Calu3 (cell line): ENCODE measurements around the gene MCM3AP. TPM values are rescaled to one million over a fixed set of nuclear protein-coding genes. Genes with fewer than 3 reads are reported as not detected.

Experiments used
- BruUV-seq: library from RNA; stranded (reverse); fragments of 400-500 nt; replicated peaks from 2 replicates; lab custom pipeline; 2021; lab: Mats Ljungman, UMichigan
- CTCF ChIA-PET: fragments of 300-600 bp; sonication (Branson Sonifier 250); formaldehyde crosslinking; loops from one replicate; lab custom pipeline; 2022; ENCODE audit warnings: antibody characterized with exemption; lab: Charles Lee
- DNase-seq: peaks from one replicate; pipeline ENCODE4 v3.0.0; 2022
- H3K27ac Mint-ChIP-seq: one replicate; pipeline ENCODE4 v1.8.0; 2022; ENCODE audit warnings: mixed read lengths; ENCODE audit not compliant: unreplicated experiment
- H3K27me3 Mint-ChIP-seq: one replicate; pipeline ENCODE4 v1.8.0; 2022; ENCODE audit warnings: mixed read lengths; ENCODE audit not compliant: unreplicated experiment
- H3K36me3 Mint-ChIP-seq: one replicate; pipeline ENCODE4 v1.8.0; 2022; ENCODE audit warnings: mild to moderate bottlenecking, moderate library complexity, mixed read lengths; ENCODE audit not compliant: insufficient read depth, unreplicated experiment
- H3K4me1 Mint-ChIP-seq: one replicate; pipeline ENCODE4 v1.8.0; 2022; ENCODE audit warnings: mild to moderate bottlenecking, low read depth, mixed read lengths; ENCODE audit not compliant: unreplicated experiment
- H3K4me3 Mint-ChIP-seq: one replicate; pipeline ENCODE4 v1.8.0; 2022; ENCODE audit warnings: mild to moderate bottlenecking, low read depth, moderate library complexity, mixed read lengths; ENCODE audit not compliant: unreplicated experiment
- H3K9me3 Mint-ChIP-seq: one replicate; pipeline ENCODE4 v1.8.0; 2022; ENCODE audit warnings: low read depth, mixed read lengths; ENCODE audit not compliant: unreplicated experiment
- CTCF ChIP-seq: fragments of 200-600 bp; IDR thresholded peaks from one replicate; pipeline ENCODE4 v1.8.0; 2022; ENCODE audit warnings: antibody characterized with exemption; ENCODE audit not compliant: unreplicated experiment
- intact Hi-C: fragments of 100-400 bp; cut with micrococcal nuclease; formaldehyde crosslinking; loops from one replicate; pipeline ENCODE4 v1.10.0; 2022; ENCODE audit not compliant: unreplicated experiment
- total RNA-seq: library from RNA; stranded (reverse); gene quantifications from 2 replicates; pipeline ENCODE4 v1.2.3, GENCODE V29; 2022

MCM3AP gene
- total RNA-seq, 1 experiment from 2014 or later, result 64.1 TPM

GRCh38 chr21:46323710-46324389 is 38.4 kb upstream of the MCM3AP start, which contains the start of the genes C21orf58 and PCNT:
C21orf58 (minus strand) TSS chr21:46323870; CDS start chr21:46322738, 1,132 bp downstream.
PCNT (plus strand) TSS chr21:46324156; CDS start chr21:46324229, 73 bp downstream.
- CTCF ChIA-PET, result no interaction called here
- Mint-ChIP-seq H3K27ac (peak within 1 kb of the TSS; percentile 83), H3K4me1 (peaks cover 27% of the 10 kb centered on the region), H3K36me3 (peaks cover 66% of the 10 kb centered on the region), H3K4me3 (peak within 1 kb of the TSS; percentile 81), H3K9me3 (no peaks in the 10 kb centered on the region), H3K27me3 (no peaks in the 10 kb centered on the region)
- no TSS peak for BruUV-seq
- no peak for TF ChIP-seq CTCF
- intact Hi-C loops, result no loop called here
- peak; percentile 95 for DNase-seq

GRCh38 chr21:46323227-46323709 is 37.9 kb upstream of the MCM3AP start:
- Mint-ChIP-seq H3K4me1 (peaks cover 27% of the 10 kb centered on the region), H3K27me3 (no peaks in the 10 kb centered on the region), H3K27ac (peak overlapping the region; percentile 83), H3K9me3 (no peaks in the 10 kb centered on the region), H3K36me3 (peaks cover 61% of the 10 kb centered on the region), H3K4me3 (peak overlapping the region; percentile 81)
- DNase-seq, result no peak
- CTCF ChIA-PET, result interaction anchor here (0.5 to 0.6 kb wide), 2 partner anchors 34 to 103 kb away, joined by 4 read pairs; no protein-coding TSS in a partner anchor
- no peak for TF ChIP-seq CTCF
- intact Hi-C loops, result no loop called here
- BruUV-seq, result no TSS peak

- H3K27me3 Mint-ChIP-seq, result no peaks in the 10 kb centered on the region
- peak overlapping the region; percentile 81 for H3K4me3 Mint-ChIP-seq
- H3K36me3 Mint-ChIP-seq, result peaks cover 60% of the 10 kb centered on the region
- no peaks in the 10 kb centered on the region for H3K9me3 Mint-ChIP-seq
- CTCF ChIA-PET, result interaction anchor here (0.5 to 0.6 kb wide), 2 partner anchors 33 to 104 kb away, joined by 4 read pairs; no protein-coding TSS in a partner anchor
- no peak for TF ChIP-seq CTCF
- DNase-seq, result no peak
- peaks cover 27% of the 10 kb centered on the region for H3K4me1 Mint-ChIP-seq
- intact Hi-C loops, result no loop called here
- BruUV-seq, result TSS peak; percentile 52
- H3K27ac Mint-ChIP-seq, result peak overlapping the region; percentile 36
Measured at GRCh38 chr21:46322351-46323226, 37.2 kb upstream of the MCM3AP start.

GRCh38 chr21:46320331-46320801 is 35.0 kb upstream of the MCM3AP start:
- Mint-ChIP-seq H3K27ac (no peak overlapping the region), H3K4me3 (no peak overlapping the region), H3K4me1 (peaks cover 14% of the 10 kb centered on the region), H3K27me3 (no peaks in the 10 kb centered on the region), H3K36me3 (peaks cover 44% of the 10 kb centered on the region), H3K9me3 (no peaks in the 10 kb centered on the region)
- intact Hi-C loops, result no loop called here
- no peak for DNase-seq
- BruUV-seq, result no TSS peak
- CTCF ChIA-PET, result no interaction called here
- TF ChIP-seq CTCF, result no peak
